ENCODE data around the gene ARHGAP8. TPM values are rescaled to one million over a fixed set of nuclear protein-coding genes. Genes with fewer than 3 reads are reported as not detected.
A peak's percentile ranks its signal among the peaks of the same experiment; 100 is the strongest.

Gene ARHGAP8
- total RNA-seq, 3 donors from 2014 or later (not counting 1 experiment from before 2014, with no cell fraction given) = 23.6 to 32.6 (median 26.5) TPM

DNA sequence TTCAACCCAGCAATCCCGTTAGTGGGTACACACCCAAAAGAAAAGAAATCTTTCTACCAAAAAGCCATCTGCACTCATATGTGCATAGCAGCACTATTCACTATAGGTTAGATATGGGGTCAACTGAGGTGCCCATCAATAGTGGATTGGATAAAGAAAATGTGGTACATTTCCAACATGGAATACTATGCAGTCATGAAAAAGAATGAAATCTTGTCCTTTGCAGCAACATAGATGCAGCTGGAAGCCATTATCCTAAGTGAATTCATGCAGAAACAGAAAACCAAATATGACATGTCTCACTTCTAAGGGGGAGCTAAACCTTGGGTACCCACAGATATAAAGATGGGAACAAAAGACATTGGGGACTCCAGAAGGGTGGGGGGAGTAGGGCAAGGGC is 1.9 kb upstream of the ARHGAP8 start:
- H3K27ac Mint-ChIP-seq = no peak overlapping the region

DNA sequence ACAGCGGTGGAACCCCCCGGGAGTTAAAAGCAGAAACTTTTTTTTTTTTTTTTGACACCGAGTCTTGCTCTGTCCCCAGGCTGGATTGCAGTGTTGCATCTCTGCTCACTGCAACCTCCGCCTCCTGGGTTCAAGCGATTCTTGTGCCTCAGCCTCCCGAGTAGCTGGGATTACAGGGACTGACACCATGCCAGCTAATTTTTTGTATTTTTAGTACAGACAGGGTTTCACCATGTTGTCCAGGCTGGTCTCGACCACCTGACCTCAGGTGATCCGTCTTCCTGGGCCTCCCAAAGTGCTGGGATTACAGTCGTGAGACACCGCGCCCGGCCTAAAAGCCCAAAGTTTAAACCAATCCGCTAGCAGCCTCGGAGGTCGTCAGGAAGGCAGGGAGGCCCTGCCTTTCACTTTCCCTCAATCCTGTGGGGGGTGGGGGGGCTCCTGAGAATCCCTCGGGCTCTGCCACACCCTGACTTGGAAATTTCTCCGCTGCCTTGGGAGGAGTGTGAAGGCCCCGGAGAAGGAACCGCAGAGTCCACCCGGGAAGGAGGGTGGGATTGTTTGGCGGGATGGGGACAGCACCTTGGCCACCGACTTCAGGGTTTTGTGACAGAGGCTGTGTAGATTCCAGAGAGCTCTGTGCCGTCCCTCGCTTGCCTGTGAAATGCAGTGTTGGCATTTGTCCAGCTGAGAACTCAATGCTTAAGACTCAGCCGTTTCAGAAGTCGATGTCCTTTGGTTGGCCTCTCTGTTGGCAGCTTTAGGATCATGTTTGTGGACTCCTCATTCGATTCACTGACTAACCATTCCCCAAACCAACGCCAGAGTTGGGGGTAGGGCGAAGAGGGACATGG is 1.0 kb downstream of the ARHGAP8 start:
- Histone ChIP-seq H3K36me3 (ENCODE audit: control insufficient read depth, insufficient read depth, low read length) (no peaks in the 10 kb centered on the region), H3K27me3 (ENCODE audit: control insufficient read depth, insufficient read depth, low read length) (peaks cover 17% of the 10 kb centered on the region), H3K4me3 (ENCODE audit: low read length) (no peak overlapping the region), H3K4me1 (ENCODE audit: control insufficient read depth, insufficient read depth, low read length) (peaks cover 11% of the 10 kb centered on the region), H3K9me3 (ENCODE audit: control insufficient read depth, insufficient read depth, low read length) (no peaks in the 10 kb centered on the region), H3K27ac (ENCODE audit: low read length) (no peak overlapping the region)
- no peak for DNase-seq
- no peak for ATAC-seq
- Mint-ChIP-seq H3K4me1 (peaks cover 0 to 4% of the 10 kb centered on the region in 2 donors), H3K36me3 (no peaks in the 10 kb centered on the region), H3K4me3 (peak overlapping the region; percentile 74), H3K9me3 (no peaks in the 10 kb centered on the region), H3K27me3 (ENCODE audit: low read depth in 2 of 2) (peaks cover 0 to 13% of the 10 kb centered on the region in 2 donors), H3K27ac (no peak overlapping the region)
- TF ChIP-seq, protein P1, sequence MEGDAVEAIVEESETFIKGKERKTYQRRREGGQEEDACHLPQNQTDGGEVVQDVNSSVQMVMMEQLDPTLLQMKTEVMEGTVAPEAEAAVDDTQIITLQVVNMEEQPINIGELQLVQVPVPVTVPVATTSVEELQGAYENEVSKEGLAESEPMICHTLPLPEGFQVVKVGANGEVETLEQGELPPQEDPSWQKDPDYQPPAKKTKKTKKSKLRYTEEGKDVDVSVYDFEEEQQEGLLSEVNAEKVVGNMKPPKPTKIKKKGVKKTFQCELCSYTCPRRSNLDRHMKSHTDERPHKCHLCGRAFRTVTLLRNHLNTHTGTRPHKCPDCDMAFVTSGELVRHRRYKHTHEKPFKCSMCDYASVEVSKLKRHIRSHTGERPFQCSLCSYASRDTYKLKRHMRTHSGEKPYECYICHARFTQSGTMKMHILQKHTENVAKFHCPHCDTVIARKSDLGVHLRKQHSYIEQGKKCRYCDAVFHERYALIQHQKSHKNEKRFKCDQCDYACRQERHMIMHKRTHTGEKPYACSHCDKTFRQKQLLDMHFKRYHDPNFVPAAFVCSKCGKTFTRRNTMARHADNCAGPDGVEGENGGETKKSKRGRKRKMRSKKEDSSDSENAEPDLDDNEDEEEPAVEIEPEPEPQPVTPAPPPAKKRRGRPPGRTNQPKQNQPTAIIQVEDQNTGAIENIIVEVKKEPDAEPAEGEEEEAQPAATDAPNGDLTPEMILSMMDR (IDR thresholded peaks at IDR 0.05) = no peak
- 39% methylated on average over 27 of the region's 29 CpGs for WGBS (ENCODE audit: insufficient coverage)
- intact Hi-C loops (cut with micrococcal nuclease) = no loop called here

More for the DNA sequence above, 1.9 kb upstream of the ARHGAP8 start:
- no CpG with 5 or more reads among the region's 1 CpG for WGBS (ENCODE audit: insufficient coverage)
- Mint-ChIP-seq H3K9me3 (no peaks in the 10 kb centered on the region), H3K4me3 (no peak overlapping the region), H3K27me3 (ENCODE audit: low read depth in 2 of 2) (peaks cover 0 to 13% of the 10 kb centered on the region in 2 donors), H3K4me1 (peaks cover 0 to 4% of the 10 kb centered on the region in 2 donors), H3K36me3 (no peaks in the 10 kb centered on the region)
- DNase-seq (no peak), ATAC-seq (no peak)
- intact Hi-C loops (cut with micrococcal nuclease) = no loop called here
- Histone ChIP-seq H3K27ac (ENCODE audit: low read length) (no peak overlapping the region), H3K36me3 (ENCODE audit: control insufficient read depth, insufficient read depth, low read length) (no peaks in the 10 kb centered on the region), H3K4me1 (ENCODE audit: control insufficient read depth, insufficient read depth, low read length) (peaks cover 11% of the 10 kb centered on the region), H3K9me3 (ENCODE audit: control insufficient read depth, insufficient read depth, low read length) (no peaks in the 10 kb centered on the region), H3K4me3 (ENCODE audit: low read length) (no peak overlapping the region), H3K27me3 (ENCODE audit: control insufficient read depth, insufficient read depth, low read length) (peaks cover 17% of the 10 kb centered on the region)
- TF ChIP-seq, protein P1 (IDR thresholded peaks at IDR 0.05) = no peak

DNA sequence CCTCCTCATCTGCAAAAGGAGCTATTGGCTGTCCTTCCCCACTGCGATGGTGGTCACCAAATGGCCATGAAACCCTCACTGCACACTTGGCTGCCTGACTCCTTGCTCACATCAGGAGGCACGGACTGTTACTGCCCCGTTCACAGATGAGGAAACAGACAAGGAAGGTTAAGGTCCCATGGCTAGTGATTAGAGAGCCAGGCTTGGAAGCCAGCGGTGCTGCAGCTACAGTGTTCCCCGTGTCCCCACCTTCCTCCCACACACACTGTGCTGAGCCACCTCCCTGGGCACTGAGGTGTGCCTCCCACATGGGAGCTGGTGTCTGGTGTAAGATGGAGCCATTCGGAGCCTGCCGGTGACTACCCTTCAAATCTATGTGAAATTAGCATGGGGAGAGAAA is 2.6 kb downstream of the ARHGAP8 start:
- 62% methylated on average over 6 of the region's 7 CpGs for WGBS (ENCODE audit: insufficient coverage)

More for the DNA sequence above, 2.6 kb downstream of the ARHGAP8 start:
- ATAC-seq (no peak), DNase-seq (no peak)
- H3K4me3 ChIP-seq (ENCODE audit: low read length) = no peak overlapping the region
- no peaks in the 10 kb centered on the region for H3K36me3 Mint-ChIP-seq
- H3K36me3 ChIP-seq (ENCODE audit: control insufficient read depth, insufficient read depth, low read length) = no peaks in the 10 kb centered on the region
- H3K4me3 Mint-ChIP-seq = no peak overlapping the region
- intact Hi-C loops (cut with micrococcal nuclease) = no loop called here
- TF ChIP-seq, protein P1 (IDR thresholded peaks at IDR 0.05) = no peak
- peaks cover 0 to 13% of the 10 kb centered on the region in 2 donors for H3K27me3 Mint-ChIP-seq (ENCODE audit: low read depth in 2 of 2)
- H3K27ac Mint-ChIP-seq = no peak overlapping the region
- H3K27ac ChIP-seq (ENCODE audit: low read length) = no peak overlapping the region
- H3K27me3 ChIP-seq (ENCODE audit: control insufficient read depth, insufficient read depth, low read length) = peaks cover 17% of the 10 kb centered on the region
- H3K4me1 Mint-ChIP-seq = peaks cover 0 to 4% of the 10 kb centered on the region in 2 donors
- H3K9me3 ChIP-seq (ENCODE audit: control insufficient read depth, insufficient read depth, low read length) = no peaks in the 10 kb centered on the region
- H3K4me1 ChIP-seq (ENCODE audit: control insufficient read depth, insufficient read depth, low read length) = peaks cover 11% of the 10 kb centered on the region
- no peaks in the 10 kb centered on the region for H3K9me3 Mint-ChIP-seq

Data from natural killer cell (primary cell).